GM12891 (cell line): ENCODE measurements around the gene FUCA1.
A peak's percentile ranks its signal among the peaks of the same experiment; 100 is the strongest.

ENCODE experiments used
- DNase-seq: peaks from one replicate; pipeline ENCODE4 v3.0.0; 2011; ENCODE audit warnings: low spot score; ENCODE audit not compliant: insufficient read length
- FAIRE-seq: peaks from 2 replicates; lab custom pipeline; 2011; peaks lifted over from hg19 to GRCh38; lab: Jason Lieb, UNC
- PAX5 ChIP-seq: IDR thresholded peaks from 2 replicates; pipeline ENCODE4 v1.6.1; 2011; ENCODE audit warnings: low read length, moderate library complexity, mild to moderate bottlenecking; ENCODE audit not compliant: insufficient read depth, severe bottlenecking
- POLR2A ChIP-seq: IDR thresholded peaks from 2 replicates; pipeline ENCODE4 v1.6.1; 2011; ENCODE audit warnings: low read depth, low read length, control low read depth
- POLR2AphosphoS5 ChIP-seq: IDR thresholded peaks from 2 replicates; pipeline ENCODE4 v1.6.1; 2011; ENCODE audit warnings: low read depth, low read length, control low read depth
- POU2F2 ChIP-seq: IDR thresholded peaks from 2 replicates; pipeline ENCODE4 v1.6.1; 2011; ENCODE audit warnings: low read depth, mild to moderate bottlenecking, control low read depth, low read length, moderate library complexity
- SPI1 ChIP-seq: IDR thresholded peaks from 2 replicates; pipeline ENCODE4 v1.6.1; 2011; ENCODE audit warnings: low read depth, low read length, control low read depth
- TAF1 ChIP-seq: IDR thresholded peaks from 2 replicates; pipeline ENCODE4 v1.6.1; 2011; ENCODE audit warnings: low read depth, low read length, control low read depth

FUCA1 gene

DNA sequence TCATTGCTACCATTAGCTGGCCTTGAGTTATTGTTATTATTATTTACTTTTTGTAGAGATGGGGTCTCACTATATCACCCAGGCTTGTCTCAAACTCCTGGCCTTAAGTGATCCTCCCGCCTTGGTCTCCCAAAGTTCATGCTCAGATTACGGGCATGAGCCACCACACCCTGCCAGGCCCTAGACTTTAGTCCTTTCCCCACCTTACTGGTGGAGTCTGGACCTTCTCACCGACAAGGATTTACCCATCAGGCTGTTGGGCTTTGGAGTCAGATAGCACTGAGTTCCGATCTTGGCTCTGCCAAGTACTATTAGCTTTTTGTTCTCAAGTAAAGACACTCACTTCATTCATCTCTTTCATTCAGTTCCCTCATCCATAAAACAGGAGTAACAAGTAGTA is 27.9 kb upstream of the FUCA1 start:
- DNase-seq (no peak), FAIRE-seq (no peak)
- TF ChIP-seq TAF1 (no peak), POLR2A (no peak), POLR2AphosphoS5 (no peak), SPI1 (no peak), POU2F2 (no peak), PAX5 (no peak)

- DNase-seq (no peak), FAIRE-seq (peak; percentile 52)
- TF ChIP-seq POLR2AphosphoS5 (no peak), POU2F2 (no peak), PAX5 (no peak), SPI1 (no peak), POLR2A (no peak), TAF1 (no peak)
Observed at GRCh38 chr1:23895082-23895481, 27.0 kb upstream of the FUCA1 start.

DNA sequence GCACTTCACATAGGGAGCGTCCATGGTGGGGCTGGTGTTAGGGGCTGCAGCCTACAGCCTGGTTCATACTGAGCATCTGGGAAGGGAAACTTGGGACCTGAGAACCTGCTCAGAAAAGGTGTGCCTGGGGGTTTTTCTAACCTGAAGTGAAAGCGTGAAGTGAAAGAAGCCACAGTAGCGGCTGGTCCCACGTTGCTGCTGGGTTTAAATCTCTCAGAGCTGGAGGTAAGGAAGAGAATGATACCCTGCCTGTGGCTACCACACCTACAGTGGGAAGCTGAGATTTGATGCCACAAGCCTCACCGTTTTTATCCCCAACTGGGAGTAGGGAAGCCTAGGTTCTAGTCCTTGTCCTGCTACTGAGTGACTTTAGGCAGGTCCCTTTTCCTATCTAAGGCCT is 21.0 kb upstream of the FUCA1 start:
- DNase-seq = no peak
- no peak for TF ChIP-seq POLR2A
- TF ChIP-seq SPI1 = peak; percentile 73
- TF ChIP-seq POU2F2 = no peak
- no peak for TF ChIP-seq PAX5
- TF ChIP-seq POLR2AphosphoS5 = 0 out of 2 replicates have a peak, but pooled peaks have one; percentile 28
- peak; percentile 86 for FAIRE-seq

- no peak for TF ChIP-seq TAF1
Observed at GRCh38 chr1:23885222-23885621, 17.1 kb upstream of the FUCA1 start.

GRCh38 chr1:23882746-23883145 is 14.7 kb upstream of the FUCA1 start:
- no peak for TF ChIP-seq TAF1
- no peak for TF ChIP-seq SPI1
- no peak for TF ChIP-seq POU2F2
- no peak for TF ChIP-seq POLR2A
- DNase-seq = no peak
- FAIRE-seq = no peak

More at GRCh38 chr1:23885222-23885621, 17.1 kb upstream of the FUCA1 start:
- no peak for FAIRE-seq
- no peak for DNase-seq

GRCh38 chr1:23879809-23880208 is 11.7 kb upstream of the FUCA1 start:
- no peak for DNase-seq
- TF ChIP-seq SPI1 = no peak
- no peak for TF ChIP-seq POLR2A
- TF ChIP-seq POU2F2 = no peak
- TF ChIP-seq TAF1 = no peak
- TF ChIP-seq POLR2AphosphoS5 = no peak
- no peak for TF ChIP-seq PAX5
- FAIRE-seq = no peak

GRCh38 chr1:23878668-23879067 is 10.6 kb upstream of the FUCA1 start:
- no peak for FAIRE-seq

DNA sequence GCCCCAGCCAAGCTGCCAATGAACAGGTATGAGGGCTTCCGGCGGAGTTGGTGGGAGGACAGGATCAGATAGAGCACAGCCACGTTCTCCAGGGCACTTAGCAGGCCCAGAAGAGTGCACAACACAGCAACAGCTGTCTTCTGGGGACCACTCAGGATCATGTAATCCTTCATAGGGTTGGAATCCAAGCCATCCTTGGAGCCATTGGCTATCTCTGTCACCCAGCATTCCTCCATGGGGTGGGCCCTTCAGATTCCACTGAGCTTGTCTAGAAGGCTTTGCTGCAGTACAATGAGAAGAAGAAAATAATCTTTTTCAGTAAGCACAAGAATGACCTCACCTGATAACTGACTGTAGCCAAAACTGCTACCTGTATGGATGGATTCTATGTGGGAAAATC is 7.3 kb upstream of the FUCA1 start:
- TF ChIP-seq PAX5 = no peak
- no peak for TF ChIP-seq TAF1
- TF ChIP-seq POLR2AphosphoS5 = no peak
- TF ChIP-seq SPI1 = no peak
- TF ChIP-seq POLR2A = no peak
- TF ChIP-seq POU2F2 = no peak
- DNase-seq (no peak), FAIRE-seq (peak; percentile 28)

More at GRCh38 chr1:23878668-23879067, 10.6 kb upstream of the FUCA1 start:
- no peak for TF ChIP-seq SPI1
- no peak for TF ChIP-seq PAX5
- no peak for TF ChIP-seq POLR2A
- TF ChIP-seq POLR2AphosphoS5 = no peak
- TF ChIP-seq TAF1 = no peak
- TF ChIP-seq POU2F2 = no peak
- no peak for DNase-seq

GRCh38 chr1:23872421-23872820 is 4.3 kb upstream of the FUCA1 start:
- no peak for TF ChIP-seq PAX5
- TF ChIP-seq POLR2A = no peak
- TF ChIP-seq POLR2AphosphoS5 = no peak
- TF ChIP-seq SPI1 = no peak
- TF ChIP-seq POU2F2 = no peak
- no peak for TF ChIP-seq TAF1
- DNase-seq (no peak), FAIRE-seq (peak; percentile 71)

DNA sequence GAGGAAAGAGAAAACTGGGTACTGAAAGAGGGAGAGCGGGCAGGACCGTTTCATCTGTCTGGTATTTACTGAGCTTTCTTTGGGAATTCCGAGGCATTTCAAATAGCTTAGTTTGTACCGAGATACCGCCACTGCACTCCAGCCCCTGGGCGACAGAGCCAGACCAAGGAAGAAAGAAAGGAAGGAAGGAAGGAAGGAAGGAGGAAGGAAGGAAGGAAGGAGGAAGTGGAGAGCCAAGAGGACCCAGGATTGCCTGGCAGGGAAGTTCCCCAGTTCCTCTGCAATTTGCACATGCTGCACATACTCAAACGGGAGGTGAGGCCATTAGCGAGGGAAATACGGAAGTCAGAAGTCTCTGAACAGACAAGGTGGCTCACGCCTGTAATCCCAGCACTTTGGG is 961 bp upstream of the FUCA1 start:
- DNase-seq (no peak), FAIRE-seq (no peak)
- TF ChIP-seq POU2F2 (no peak), SPI1 (peak; percentile 45; the same call in 1 of the 2 replicates), POLR2AphosphoS5 (no peak), POLR2A (no peak)
